ENCODE results near the gene TNS1.

The TNS1 gene

GRCh38 chr2:217892560-217892959 lies 110.2 kb downstream of the TNS1 start:
- DNase-seq = no peak

GRCh38 chr2:217890445-217890844 lies 112.3 kb downstream of the TNS1 start:
- DNase-seq = no peak

- no peak for DNase-seq
These were observed 113.1 kb downstream of the TNS1 start for GRCh38 chr2:217889656-217890055.

- no peak for DNase-seq
These were observed 114.7 kb downstream of the TNS1 start for GRCh38 chr2:217887841-217888701.

- DNase-seq = peak; percentile 51
These were observed 116.0 kb downstream of the TNS1 start for GRCh38 chr2:217886720-217887309.

GRCh38 chr2:217886091-217886490 lies 116.7 kb downstream of the TNS1 start:
- DNase-seq = no peak

- DNase-seq = no peak
These were observed 117.8 kb downstream of the TNS1 start for GRCh38 chr2:217884985-217885384.

DNA sequence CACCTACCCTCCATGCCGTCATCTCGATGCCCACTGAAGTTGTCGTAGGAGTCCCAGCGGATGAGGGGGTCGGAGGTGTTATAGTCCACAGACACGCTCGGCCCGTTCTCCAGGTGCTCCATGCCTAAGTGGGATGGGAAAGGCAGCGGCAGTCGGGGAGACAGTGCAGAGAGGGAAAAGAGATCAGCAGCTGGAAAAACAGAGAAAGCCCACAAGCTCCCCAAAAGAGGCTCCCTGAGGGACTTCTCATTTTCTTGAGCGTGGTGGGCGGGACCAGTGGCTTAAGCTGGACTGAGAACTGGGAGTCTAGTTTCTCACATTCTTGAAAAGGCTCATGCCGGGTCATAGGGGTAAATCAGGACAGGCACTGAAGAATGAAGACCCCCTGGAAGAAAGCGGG lies 121.9 kb downstream of the TNS1 start:
- DNase-seq = no peak

DNA sequence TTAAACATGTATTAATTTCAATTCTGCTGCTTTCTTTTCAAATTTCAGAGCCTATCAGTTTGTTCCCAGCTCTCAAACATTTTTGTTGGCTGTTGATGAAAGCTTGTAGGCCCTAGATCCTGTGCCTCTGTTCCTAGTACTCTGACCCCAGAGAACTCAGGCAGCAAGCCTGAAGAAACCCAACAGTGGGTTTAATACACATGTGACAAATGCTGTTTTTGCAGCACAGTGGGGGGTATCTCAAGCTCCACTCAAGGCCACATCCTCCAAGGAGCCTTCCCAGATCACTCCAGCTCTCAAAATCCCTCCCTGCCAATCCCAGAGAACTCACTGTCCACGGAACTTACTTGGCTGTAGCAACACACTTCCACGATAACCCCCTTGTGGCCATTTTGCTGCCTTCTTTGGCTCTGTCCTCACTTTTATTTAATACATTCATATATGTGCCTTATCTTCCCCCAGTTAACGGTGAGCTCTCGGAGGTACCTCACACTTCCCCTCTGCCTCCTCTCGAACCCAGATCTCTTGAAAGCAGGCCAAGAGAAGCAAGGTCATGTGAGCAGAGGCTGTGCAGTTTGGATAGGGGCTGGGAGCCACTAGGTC lies 122.4 kb downstream of the TNS1 start:
- no peak for DNase-seq

DNA sequence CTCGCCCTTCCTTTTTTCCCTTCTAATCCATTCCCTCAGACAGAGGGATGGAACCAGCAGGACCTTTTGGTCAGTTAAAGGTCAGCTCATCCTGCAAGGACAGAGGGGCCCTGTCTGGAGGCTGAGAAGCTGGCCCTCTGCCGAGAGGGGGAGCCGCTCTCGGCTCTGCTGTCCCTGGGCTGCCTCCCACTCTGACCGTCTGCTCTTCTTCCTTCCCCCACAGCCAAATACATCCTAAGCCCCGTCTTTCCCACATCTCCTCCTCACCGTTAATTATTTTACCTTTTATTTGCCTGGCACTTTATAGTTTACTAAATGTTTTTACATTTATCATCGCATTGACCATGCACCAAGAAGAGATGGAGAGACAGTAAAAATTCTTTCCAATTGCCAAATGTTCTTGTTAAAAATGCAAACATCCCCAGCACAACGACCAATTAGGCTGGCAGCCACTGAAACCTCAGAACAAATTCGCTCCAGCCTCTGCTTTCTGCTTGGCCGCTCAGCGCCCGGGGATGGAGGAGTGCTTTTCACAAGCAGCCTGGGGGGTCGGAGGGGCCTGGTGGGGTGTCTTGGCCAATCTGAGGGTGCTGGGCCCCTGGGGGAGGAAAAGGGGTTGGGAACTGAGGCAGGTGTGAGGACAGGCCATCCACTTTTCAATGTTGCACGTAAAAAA lies 123.7 kb downstream of the TNS1 start:
- DNase-seq = no peak

DNA sequence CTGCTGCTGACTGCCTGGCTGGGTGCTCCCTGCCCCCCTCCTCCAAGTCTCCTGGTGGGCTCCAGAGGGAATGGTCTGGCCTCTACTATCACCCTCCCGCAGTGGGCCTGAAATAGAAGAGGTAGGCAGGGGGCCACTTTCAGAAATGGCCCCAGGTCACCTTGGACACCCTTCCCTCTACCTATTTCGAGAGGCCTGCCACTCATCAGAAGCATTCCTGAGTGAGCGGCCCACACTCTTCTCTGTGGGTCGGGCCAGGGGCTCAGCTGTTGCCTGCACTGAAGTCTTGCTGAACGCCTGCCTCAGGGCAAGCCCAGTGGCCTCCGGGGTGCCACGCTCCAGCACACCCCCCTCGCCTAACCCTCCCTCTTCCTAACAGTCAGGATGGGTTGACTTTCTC lies 124.9 kb downstream of the TNS1 start:
- no peak for DNase-seq

- no peak for DNase-seq
These were observed 126.6 kb downstream of the TNS1 start for GRCh38 chr2:217876253-217876570.

DNA sequence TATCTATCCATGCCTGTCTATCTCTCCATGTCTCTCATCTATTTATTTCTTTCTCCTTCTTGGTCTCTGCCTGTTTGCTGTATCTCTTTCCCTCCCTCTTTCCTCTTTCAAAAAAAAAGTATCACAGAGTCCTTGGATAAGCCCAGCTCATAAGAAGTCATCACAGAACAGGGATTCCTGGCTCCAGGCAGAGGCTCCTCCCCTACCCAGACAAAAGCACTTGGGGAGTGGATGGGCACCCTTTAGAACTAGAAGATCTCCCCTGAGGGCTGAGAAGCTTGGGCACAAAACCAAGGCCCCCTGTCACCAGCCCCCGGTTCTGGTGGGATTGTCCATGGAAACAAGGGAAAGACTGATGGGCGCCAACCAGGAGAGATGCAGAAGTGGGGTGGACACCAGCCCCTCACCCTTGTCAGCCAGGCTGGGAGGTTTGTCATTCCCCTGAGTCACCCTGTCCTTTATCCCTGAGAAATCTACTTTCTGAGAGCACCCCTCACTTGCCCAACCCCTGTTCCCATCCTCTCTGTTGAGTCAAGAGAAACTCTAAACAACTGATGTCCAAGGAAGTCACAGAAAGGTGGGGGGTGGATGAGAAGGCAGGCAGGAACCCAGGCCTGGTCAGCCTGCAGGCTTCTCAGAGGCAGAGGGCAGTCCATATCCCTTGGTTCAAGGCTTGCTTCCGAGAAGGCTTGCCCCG lies 127.1 kb downstream of the TNS1 start:
- DNase-seq = no peak

DNA sequence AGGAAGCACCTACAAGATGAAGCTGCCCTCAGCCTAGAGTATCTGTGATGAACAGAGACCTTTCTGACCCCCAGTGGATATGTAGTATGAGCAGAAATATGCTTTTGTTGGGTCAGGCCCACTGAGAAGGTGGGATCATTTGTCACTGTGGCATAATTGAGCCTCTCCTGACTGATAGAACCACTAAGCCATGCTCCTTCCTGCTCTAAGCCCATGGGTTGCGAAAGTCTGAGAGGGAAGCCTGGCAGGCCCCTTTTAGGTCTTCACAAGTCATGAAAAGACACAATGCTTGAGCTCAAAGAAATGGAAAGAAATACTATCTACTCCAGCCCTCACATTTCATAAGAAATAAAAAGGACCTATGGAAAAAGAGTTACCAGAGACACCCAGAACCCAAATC lies 127.7 kb downstream of the TNS1 start:
- DNase-seq = no peak

DNA sequence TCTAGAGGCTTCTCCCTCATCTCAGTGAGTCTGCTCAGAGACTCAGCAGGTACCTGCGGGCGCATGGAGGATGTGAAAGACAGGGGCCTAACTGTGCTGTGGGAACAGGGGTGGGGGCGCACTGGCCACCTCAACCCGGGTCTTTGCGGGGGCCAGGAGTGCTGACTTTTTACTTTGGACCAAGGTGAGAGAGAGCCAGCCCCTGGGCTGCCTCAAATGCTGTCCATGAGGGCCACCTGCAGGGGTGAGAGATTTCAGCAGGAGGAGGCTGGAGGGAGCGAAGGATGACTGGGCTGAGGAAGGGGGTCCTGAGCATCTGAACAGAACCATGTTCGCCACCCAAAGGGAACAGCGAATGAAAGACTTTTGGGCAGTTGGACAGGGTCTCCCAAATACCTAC lies 129.4 kb downstream of the TNS1 start:
- no peak for DNase-seq

DNA sequence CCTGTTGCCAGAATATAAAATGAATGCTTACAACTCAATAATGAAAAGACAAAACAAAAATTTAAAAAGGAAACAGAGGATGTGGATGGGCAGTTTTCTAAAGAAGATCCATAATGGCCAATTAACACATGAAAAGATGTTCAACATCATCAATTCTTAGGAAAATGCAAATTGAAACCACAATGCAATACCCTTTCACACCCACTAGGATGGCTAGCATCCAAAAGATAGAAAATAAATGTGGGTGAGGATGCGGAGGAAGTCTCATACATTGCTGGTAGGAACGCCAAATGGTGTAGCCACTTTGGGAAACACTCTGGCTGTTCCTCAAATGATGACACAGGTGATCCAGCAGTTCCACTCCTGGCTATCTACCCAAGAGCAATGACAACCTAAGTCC lies 130.5 kb downstream of the TNS1 start:
- no peak for DNase-seq

- DNase-seq = no peak
These were observed 132.2 kb downstream of the TNS1 start for GRCh38 chr2:217870528-217871011.

GRCh38 chr2:217868911-217869334 lies 133.9 kb downstream of the TNS1 start:
- DNase-seq = no peak

DNA sequence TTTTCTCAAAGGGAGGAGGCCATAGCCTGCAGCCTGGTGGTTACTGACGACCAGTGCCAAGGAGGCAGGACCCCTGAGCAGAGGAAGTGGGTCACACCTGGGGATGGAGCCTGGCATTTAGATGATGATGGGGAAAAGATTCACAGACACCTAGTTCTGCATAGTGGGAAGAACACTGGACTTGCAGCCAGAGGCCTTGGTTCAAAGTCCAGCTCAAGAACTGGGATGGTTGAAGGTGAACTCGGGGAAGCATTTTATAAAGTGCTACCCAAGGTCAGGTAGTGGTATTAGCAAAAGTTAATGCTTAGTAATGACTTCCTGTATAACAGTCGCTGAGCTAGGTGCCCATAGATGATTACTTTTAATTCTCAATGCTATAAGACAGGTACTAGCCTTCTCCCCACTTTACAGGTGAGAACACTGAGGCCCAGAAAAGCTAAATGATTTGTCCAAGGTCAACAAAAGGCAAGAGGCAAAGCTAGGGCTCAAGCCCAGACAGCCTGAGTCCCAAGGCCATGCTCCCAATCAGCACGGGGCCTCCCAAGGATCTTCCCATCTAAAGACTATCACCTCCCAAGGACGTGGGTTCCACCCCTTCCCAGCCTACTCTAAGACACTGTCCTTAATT lies 134.4 kb downstream of the TNS1 start:
- no peak for DNase-seq

DNA sequence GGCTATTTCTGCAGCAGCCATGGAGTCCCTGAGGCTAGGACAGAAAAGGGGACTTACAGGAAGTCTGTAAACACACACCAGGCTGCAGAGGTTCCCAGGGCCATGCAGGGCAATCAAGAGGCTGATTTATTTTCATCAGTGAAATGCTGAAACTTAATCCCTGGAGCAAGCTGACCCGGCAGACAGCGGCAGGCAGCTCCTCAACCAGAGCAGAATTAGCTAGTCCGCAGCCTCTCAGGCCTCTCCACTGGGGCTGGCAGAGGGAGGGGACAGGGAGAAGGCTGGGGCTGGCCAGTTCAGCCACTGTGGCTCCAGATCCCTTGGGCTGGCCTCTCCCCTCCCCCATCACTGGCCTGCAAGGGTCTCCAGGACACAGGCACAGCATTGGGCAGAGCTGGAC lies 136.3 kb downstream of the TNS1 start:
- no peak for DNase-seq

DNA sequence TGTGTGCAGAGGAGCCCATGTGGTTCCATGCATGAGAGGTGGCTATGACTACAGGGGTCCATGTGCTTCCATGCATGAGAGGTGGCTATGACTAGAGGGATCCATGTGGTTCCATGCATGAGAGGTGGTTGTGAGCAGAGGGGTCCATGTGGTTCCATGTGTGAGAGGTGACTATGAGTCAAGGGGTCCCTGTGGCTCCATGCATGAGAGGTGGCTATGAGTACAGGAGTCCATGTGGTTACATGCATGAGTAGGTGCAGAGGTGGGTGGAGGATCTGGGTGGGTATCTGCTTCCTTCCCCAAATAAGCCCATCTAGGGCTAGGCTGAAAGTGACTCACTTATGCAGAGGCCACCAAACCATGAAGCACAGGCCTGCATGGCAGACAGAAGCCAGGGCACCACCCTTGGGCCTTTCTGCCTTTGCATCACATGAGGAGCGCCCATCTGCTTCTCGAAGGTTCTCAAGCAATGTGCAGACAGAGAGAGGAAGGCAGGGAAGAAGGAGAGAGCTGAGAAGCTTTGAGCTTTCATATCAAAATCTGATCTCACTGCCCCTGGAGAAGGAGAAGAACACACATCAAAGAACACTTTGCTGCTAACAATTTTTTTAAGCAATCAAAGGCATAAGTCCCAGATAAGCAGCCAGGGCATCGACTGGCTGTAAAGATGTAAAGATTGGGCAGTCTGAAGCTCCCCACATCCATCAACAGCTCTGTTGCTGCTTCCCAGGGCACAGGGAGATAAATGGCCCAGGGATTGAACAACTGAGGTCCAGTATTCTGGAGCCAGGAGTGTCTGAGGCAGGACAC lies 137.6 kb downstream of the TNS1 start:
- DNase-seq = no peak

DNA sequence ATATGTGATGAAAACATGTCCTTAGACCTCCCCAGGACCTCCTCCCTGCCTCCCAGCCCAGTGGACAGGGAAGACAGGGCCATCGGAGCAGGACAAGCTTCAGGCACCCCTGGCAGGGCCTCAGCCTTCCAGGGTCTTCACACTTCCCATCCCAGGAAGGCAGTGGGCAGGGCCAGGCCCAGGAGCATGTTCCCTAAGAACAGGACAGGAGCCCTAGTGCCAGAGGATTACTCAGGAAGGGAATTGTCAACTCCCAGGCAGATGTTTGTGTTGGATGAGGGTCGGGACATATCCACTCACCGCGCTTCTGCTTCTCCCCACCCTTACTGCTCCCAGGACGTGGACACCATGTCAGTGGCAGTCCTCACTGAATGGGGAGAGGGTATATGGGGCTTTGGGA lies 138.9 kb downstream of the TNS1 start:
- no peak for DNase-seq

Measured in CD4-positive, alpha-beta T cell treated with Interleukin-17A for 1 hour (primary cell).